ENCODE results near the gene TBCK.
"Not testable (repeated sequence)": the region's sequence is repeated elsewhere in the genome, so short reads cannot be mapped to it uniquely, and the experiment has no call there.

TBCK gene

DNA sequence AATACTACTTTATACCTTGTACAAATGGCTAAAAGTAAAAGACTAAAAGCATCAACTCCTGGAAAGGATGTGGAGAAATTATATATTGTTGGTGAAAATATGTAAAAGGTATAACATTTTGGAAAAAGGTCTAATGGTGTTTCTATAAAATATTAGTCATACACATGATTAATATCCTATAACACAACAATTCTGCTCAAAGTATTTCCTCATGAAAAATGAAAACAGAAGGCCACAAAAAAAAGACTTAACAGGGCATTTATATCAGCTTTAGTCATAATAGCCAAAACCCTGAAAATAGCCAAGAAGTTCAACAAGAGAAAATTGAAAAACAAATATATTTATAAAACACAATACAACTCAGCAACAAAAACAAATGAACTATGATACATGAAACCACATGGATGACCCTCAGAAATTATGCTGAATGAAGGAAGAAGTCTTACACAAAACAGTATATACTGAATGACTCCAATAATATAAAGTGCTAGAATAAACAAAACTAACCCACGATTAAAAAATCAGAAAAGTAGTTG lies 38.8 kb downstream of the TBCK start:
- no peak for DNase-seq

GRCh38 chr4:106273831-106274230 lies 42.2 kb downstream of the TBCK start:
- no peak for DNase-seq

DNA sequence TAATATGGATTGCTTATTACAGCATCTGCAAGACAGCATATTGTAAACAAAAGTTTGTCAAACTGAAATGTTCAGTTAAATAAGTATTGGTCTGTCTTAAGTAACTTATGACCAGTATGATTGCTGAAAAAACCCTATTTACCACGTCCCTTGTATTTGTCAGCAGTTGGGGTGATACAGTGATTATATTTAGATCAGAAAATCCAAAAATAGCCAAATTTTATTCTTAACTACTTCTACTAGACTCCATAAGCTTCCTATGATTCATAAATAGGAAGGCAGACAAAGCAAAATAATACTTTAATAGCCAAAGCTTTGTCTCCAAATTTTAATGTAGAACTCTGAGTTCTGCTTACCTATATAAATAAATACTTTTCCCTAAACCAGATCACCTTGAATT lies 45.3 kb downstream of the TBCK start:
- DNase-seq: no peak

- no peak for DNase-seq
Observed at GRCh38 chr4:106269711-106270110, 46.3 kb downstream of the TBCK start.

DNA sequence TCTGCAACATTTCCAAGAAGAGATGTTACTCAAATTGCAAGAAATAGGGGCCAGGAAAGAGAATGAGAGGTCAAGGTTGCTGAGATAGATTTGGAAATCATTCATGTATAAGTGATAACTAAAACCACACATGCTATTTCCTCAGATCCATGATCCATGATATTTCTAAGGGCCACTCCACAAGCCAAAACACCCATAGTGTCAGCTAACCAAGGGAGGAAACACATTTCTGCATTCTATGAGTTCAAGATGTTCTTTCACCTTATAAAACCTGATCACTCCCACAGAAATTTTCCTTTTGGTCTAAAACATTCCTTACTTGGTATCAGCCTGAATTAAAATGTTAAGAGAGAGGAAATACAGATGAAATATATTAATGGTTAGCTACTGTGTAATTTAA lies 47.2 kb downstream of the TBCK start:
- no peak for DNase-seq

GRCh38 chr4:106266201-106266600 lies 49.8 kb downstream of the TBCK start:
- DNase-seq: peak; percentile 8

- no peak for DNase-seq
Observed at GRCh38 chr4:106264331-106264728, 51.7 kb downstream of the TBCK start.

- DNase-seq: no peak
Observed at GRCh38 chr4:106263594-106264330, 52.2 kb downstream of the TBCK start.

- DNase-seq: no peak
Observed at GRCh38 chr4:106261980-106262379, 54.0 kb downstream of the TBCK start.

- DNase-seq: no peak
Observed at GRCh38 chr4:106258145-106259045, 57.6 kb downstream of the TBCK start.

DNA sequence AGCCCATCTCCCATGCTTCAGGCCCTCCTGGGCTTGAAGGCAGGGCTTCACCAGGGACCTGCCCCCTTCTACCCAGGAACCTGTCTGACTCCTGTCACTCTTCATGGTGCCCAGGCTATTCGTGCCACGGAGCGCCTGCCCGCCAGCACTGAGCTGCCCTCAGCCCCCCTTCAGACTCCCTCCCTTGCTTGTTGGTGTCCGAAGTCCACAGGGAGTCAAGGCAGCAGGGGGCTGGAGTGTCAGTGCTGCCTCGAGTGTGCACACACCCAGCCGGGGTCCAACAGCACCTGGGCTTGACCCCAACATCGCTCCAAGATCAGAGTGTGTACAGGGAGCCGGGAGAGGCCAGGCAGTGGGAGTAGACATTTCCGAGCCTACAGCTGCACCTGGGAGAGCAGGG lies 59.8 kb downstream of the TBCK start:
- DNase-seq: no peak

DNA sequence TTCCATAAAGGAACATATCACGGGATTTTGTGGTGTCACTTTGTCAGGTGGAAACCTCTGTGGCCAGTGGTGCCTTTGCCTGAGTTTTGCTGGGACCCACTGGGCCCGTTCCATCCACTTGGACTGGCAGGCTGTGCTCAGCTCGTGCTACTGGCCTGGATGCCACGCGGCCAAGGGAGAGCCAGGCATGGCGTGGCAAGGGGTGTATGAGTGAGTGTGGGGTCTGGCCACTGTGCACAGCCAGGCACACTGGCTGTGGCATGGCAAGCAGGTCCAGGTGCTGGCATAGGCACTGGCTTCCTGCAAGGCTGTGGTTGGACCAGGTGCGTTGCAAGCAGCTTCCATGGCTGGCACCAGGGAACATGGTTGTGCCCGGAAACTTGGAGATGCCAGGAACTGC lies 60.8 kb downstream of the TBCK start:
- DNase-seq: no peak

GRCh38 chr4:106253364-106254129 lies 62.5 kb downstream of the TBCK start:
- DNase-seq: no peak

- DNase-seq: no peak
Observed at GRCh38 chr4:106247600-106247999, 68.4 kb downstream of the TBCK start.

GRCh38 chr4:106246441-106246840 lies 69.6 kb downstream of the TBCK start:
- DNase-seq: no peak

- DNase-seq: no peak
Observed at GRCh38 chr4:106245176-106245575, 70.8 kb downstream of the TBCK start.

- DNase-seq: no peak
Observed at GRCh38 chr4:106240699-106241098, 75.3 kb downstream of the TBCK start.

DNA sequence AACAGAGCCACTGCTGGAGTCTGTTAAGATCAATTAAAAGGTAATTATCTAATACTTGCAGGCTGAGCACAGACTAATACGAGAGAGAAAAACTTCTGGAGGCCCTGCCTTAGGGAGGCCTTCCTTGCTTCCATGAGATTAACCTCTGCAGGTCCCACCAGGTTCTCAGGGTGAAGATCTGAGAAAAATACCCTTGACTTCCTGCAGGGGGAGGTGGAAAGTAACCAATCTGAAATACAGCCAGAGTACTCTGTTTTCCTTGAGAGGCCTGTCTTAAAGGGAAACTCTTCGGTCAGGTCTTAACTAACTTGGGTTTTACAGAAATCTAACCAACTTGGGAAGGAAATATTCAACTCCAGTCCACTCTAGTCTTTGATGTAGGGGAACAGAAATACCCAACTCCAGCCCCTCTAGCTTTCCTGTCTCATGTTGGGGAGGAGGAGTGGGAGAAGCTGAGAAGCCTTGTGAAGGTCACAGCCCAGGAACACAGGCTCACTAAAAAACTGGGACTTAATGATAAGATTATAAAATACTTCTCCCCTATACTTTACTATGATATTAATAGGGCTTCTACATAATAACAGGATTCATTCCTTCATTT lies 77.1 kb downstream of the TBCK start:
- DNase-seq: peak; percentile 14

GRCh38 chr4:106231931-106232330 lies 84.1 kb downstream of the TBCK start:
- no peak for DNase-seq

GRCh38 chr4:106222548-106222947 lies 93.5 kb downstream of the TBCK start:
- DNase-seq: no peak

- DNase-seq: not testable (repeated sequence)
Observed at GRCh38 chr4:106213291-106213690, 102.7 kb downstream of the TBCK start.

- DNase-seq: no peak
Observed at GRCh38 chr4:106210021-106210420, 106.0 kb downstream of the TBCK start.
